C4-2B (cell line): Measurements from ENCODE around the gene ALDH1L1.

Source experiments
- CTCF ChIP-seq: fragments of 450-650 bp; conservative IDR thresholded peaks from 2 replicates; pipeline ENCODE4 v1.5.1; 2017; ENCODE audit warnings: mild to moderate bottlenecking
- ZFX ChIP-seq: fragments of 450-650 bp; IDR thresholded peaks from 2 replicates; pipeline ENCODE4 v1.6.1; 2017

- TF ChIP-seq CTCF (no peak), ZFX (no peak)
These were observed 61.2 kb downstream of the ALDH1L1 start for GRCh38 chr3:126119008-126119675.
